ENCODE measurements around the gene ROR2. TPM values are rescaled to one million over a fixed set of nuclear protein-coding genes. Genes with fewer than 3 reads are reported as not detected.

ROR2 gene
- total RNA-seq, 3 donors from 2014 or later (not counting 1 experiment from before 2014, with no cell fraction given) = 1.7 TPM; not detected in 2

DNA sequence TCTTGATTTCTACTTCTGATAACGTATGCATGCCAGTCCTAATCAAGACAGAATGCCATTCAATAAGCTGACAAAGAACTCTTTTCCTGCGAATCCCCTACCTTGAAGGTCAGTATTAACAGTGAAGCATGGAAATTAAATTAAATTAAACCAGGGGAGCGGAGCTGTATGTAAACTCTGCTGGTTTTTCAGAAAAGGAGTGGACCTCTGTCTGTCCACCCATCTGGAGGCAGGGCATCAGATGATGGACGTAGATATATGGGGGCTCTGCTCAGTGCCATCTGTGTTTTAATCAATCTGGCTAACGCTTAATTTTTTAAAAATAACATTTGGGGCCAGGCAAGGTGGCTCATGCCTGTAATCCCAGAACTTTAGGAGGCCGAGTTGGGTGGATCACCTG is 101.9 kb downstream of the ROR2 start:
- Histone ChIP-seq H3K27ac (ENCODE audit: low read length) (no peak overlapping the region), H3K27me3 (ENCODE audit: control insufficient read depth, insufficient read depth, low read length) (no peaks in the 10 kb centered on the region), H3K9me3 (ENCODE audit: control insufficient read depth, insufficient read depth, low read length) (no peaks in the 10 kb centered on the region), H3K4me3 (ENCODE audit: low read length) (no peak overlapping the region), H3K36me3 (ENCODE audit: control insufficient read depth, insufficient read depth, low read length) (no peaks in the 10 kb centered on the region), H3K4me1 (ENCODE audit: control insufficient read depth, insufficient read depth, low read length) (peaks cover 7% of the 10 kb centered on the region)
- no peak overlapping the region for H3K4me3 Mint-ChIP-seq
- no peak for TF ChIP-seq CTCF (IDR thresholded peaks at IDR 0.05)
- H3K4me1 Mint-ChIP-seq = no peaks in the 10 kb centered on the region
- no peak overlapping the region for H3K27ac Mint-ChIP-seq
- H3K36me3 Mint-ChIP-seq = no peaks in the 10 kb centered on the region
- H3K27me3 Mint-ChIP-seq (ENCODE audit: low read depth in 2 of 2) = peaks cover 8 to 11% of the 10 kb centered on the region in 2 donors
- DNase-seq (no peak), ATAC-seq (no peak)
- H3K9me3 Mint-ChIP-seq = no peaks in the 10 kb centered on the region
- intact Hi-C loops (cut with micrococcal nuclease) = no loop called here
- 90% methylated on average over 4 of the region's 6 CpGs for WGBS (ENCODE audit: insufficient coverage)

GRCh38 chr9:91847581-91848091 is 102.4 kb downstream of the ROR2 start:
- no peak overlapping the region for H3K27ac Mint-ChIP-seq

GRCh38 chr9:91845879-91846278 is 104.1 kb downstream of the ROR2 start:
- no peak overlapping the region for H3K27ac ChIP-seq (ENCODE audit: low read length)
- no peaks in the 10 kb centered on the region for H3K36me3 ChIP-seq (ENCODE audit: control insufficient read depth, insufficient read depth, low read length)
- intact Hi-C loops (cut with micrococcal nuclease) = no loop called here
- ATAC-seq (no peak), DNase-seq (no peak)
- Mint-ChIP-seq H3K4me3 (no peak overlapping the region), H3K27me3 (ENCODE audit: low read depth in 2 of 2) (peaks cover 19 to 21% of the 10 kb centered on the region in 2 donors), H3K36me3 (no peaks in the 10 kb centered on the region), H3K27ac (no peak overlapping the region), H3K4me1 (no peaks in the 10 kb centered on the region), H3K9me3 (no peaks in the 10 kb centered on the region)
- no peak for TF ChIP-seq CTCF (IDR thresholded peaks at IDR 0.05)
- no peak overlapping the region for H3K4me3 ChIP-seq (ENCODE audit: low read length)
- WGBS (ENCODE audit: insufficient coverage) = 86% methylated on average over 6 of the region's 6 CpGs
- no peaks in the 10 kb centered on the region for H3K9me3 ChIP-seq (ENCODE audit: control insufficient read depth, insufficient read depth, low read length)
- no peaks in the 10 kb centered on the region for H3K27me3 ChIP-seq (ENCODE audit: control insufficient read depth, insufficient read depth, low read length)
- H3K4me1 ChIP-seq (ENCODE audit: control insufficient read depth, insufficient read depth, low read length) = peaks cover 7% of the 10 kb centered on the region

More at GRCh38 chr9:91847581-91848091, 102.4 kb downstream of the ROR2 start:
- H3K36me3 Mint-ChIP-seq = no peaks in the 10 kb centered on the region
- H3K4me1 ChIP-seq (ENCODE audit: control insufficient read depth, insufficient read depth, low read length) = peaks cover 7% of the 10 kb centered on the region
- no peak for ATAC-seq
- no peak overlapping the region for H3K27ac ChIP-seq (ENCODE audit: low read length)
- H3K36me3 ChIP-seq (ENCODE audit: control insufficient read depth, insufficient read depth, low read length) = no peaks in the 10 kb centered on the region
- H3K27me3 ChIP-seq (ENCODE audit: control insufficient read depth, insufficient read depth, low read length) = no peaks in the 10 kb centered on the region
- H3K4me3 Mint-ChIP-seq = no peak overlapping the region
- H3K4me1 Mint-ChIP-seq = no peaks in the 10 kb centered on the region
- H3K4me3 ChIP-seq (ENCODE audit: low read length) = no peak overlapping the region
- peak in 1 of 2 donors; percentile 13 for DNase-seq
- H3K27me3 Mint-ChIP-seq (ENCODE audit: low read depth in 2 of 2) = peaks cover 11 to 12% of the 10 kb centered on the region in 2 donors
- no peaks in the 10 kb centered on the region for H3K9me3 ChIP-seq (ENCODE audit: control insufficient read depth, insufficient read depth, low read length)
- 41% methylated on average over 13 of the region's 13 CpGs for WGBS (ENCODE audit: insufficient coverage)
- TF ChIP-seq CTCF (IDR thresholded peaks at IDR 0.05) = no peak
- no peaks in the 10 kb centered on the region for H3K9me3 Mint-ChIP-seq
- intact Hi-C loops (cut with micrococcal nuclease) = no loop called here

DNA sequence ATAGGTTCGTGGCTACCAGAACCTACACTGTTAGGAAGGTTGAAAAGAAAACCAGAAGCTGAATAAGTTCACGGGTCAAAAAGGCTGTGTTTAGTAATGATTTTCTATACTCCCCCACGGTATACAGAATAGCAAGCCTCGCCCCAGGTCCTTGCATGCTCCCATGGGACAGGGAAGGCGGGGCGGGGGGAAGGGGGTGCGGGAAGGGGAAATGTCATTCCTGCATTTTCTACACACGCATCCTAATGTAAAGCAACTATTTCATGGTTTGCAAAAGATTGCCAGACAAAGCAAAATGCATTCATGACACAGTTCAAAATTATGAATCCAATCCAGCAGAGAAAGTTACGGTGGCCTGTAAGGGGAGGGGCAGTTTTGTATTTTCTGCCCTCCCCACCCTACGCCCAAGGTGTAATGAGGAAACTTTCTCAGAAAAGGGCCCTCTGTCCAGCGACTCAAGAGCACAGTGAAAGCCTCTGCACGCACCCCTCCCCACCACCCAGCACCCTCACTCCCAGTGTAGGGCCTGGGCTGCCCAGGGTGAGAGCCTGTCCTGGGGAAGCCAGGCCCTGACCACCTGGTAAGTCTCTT is 105.2 kb downstream of the ROR2 start:
- Mint-ChIP-seq H3K27ac (no peak overlapping the region), H3K36me3 (no peaks in the 10 kb centered on the region), H3K4me1 (peaks cover 0 to 5% of the 10 kb centered on the region in 2 donors), H3K9me3 (no peaks in the 10 kb centered on the region), H3K4me3 (no peak overlapping the region), H3K27me3 (ENCODE audit: low read depth in 2 of 2) (peaks cover 19 to 21% of the 10 kb centered on the region in 2 donors)
- 86% methylated on average over 9 of the region's 12 CpGs for WGBS (ENCODE audit: insufficient coverage)
- Histone ChIP-seq H3K36me3 (ENCODE audit: control insufficient read depth, insufficient read depth, low read length) (no peaks in the 10 kb centered on the region), H3K27me3 (ENCODE audit: control insufficient read depth, insufficient read depth, low read length) (no peaks in the 10 kb centered on the region), H3K27ac (ENCODE audit: low read length) (no peak overlapping the region), H3K4me3 (ENCODE audit: low read length) (no peak overlapping the region), H3K4me1 (ENCODE audit: control insufficient read depth, insufficient read depth, low read length) (peaks cover 7% of the 10 kb centered on the region), H3K9me3 (ENCODE audit: control insufficient read depth, insufficient read depth, low read length) (no peaks in the 10 kb centered on the region)
- no peak for TF ChIP-seq CTCF (IDR thresholded peaks at IDR 0.05)
- DNase-seq (no peak), ATAC-seq (no peak)
- intact Hi-C loops (cut with micrococcal nuclease) = no loop called here

Measured in natural killer cell (primary cell).